HCT116 (cell line): ENCODE results near the gene TAS2R60. TPM values are rescaled to one million over a fixed set of nuclear protein-coding genes. Genes with fewer than 3 reads are reported as not detected.

Source experiments
- ATAC-seq: fragments of 200-7000 bp; cut with Tn5 transposase; 2 replicates; pipeline ENCODE4 v1.9.1; 2020; ENCODE audit warnings: mild to moderate bottlenecking, moderate library complexity
- BruUV-seq: library from RNA; stranded (reverse); fragments of 400-500 nt; replicated peaks from 2 replicates; lab custom pipeline; 2021; lab: Mats Ljungman, UMichigan
- CTCF ChIA-PET: fragments of 300-600 bp; sonication (Branson Sonifier 250); formaldehyde crosslinking; loops from one replicate; lab custom pipeline; 2021; ENCODE audit warnings: antibody characterized with exemption; lab: Charles Lee
- POLR2A ChIA-PET: fragments of 300-600, 350-600 bp; sonication (Branson Sonifier 250); formaldehyde crosslinking; loops from one replicate; lab custom pipeline; 2021; ENCODE audit warnings: antibody characterized with exemption; lab: Charles Lee
- RAD21 ChIA-PET, 2 experiments: fragments of 300-600 bp; sonication (Branson Sonifier 250); formaldehyde crosslinking; loops; one replicate each; lab custom pipeline; 2023; ENCODE audit warnings: low total read pairs in 2 of 2; ENCODE audit not compliant: uncharacterized antibody in 2 of 2, unreplicated experiment in 2 of 2, low non-redundant PET in 1 of 2; lab: Charles Lee
- DNase-seq: peaks from one replicate; pipeline ENCODE4 v3.0.0-alpha.2; 2010; ENCODE audit warnings: low read depth, low spot score
- H2AFZ ChIP-seq: fragments of 200-600 bp; shearing (Covaris generic), sonication (generic); 2 replicates; pipeline ENCODE4 v1.6.1; 2017; ENCODE audit warnings: low read depth, mixed run types, mixed read lengths, antibody characterized with exemption, low read length; ENCODE audit not compliant: poor library complexity, severe bottlenecking
- H3K27ac ChIP-seq: 2 replicates; pipeline ENCODE4 v1.5.1; 2012; ENCODE audit warnings: low read depth, low read length
- H3K27me3 ChIP-seq: fragments of 200-600 bp; sonication (generic); 2 replicates; pipeline ENCODE4 v1.6.1; 2016; ENCODE audit warnings: mixed run types, low read length, mixed read lengths; ENCODE audit not compliant: insufficient read depth
- H3K36me3 ChIP-seq, 2 experiments: fragments of 200-500 bp in 1 of 2; fragments of 200-600 bp in 1 of 2; sonication (Bioruptor generic) in 1 of 2; sonication (generic) in 1 of 2; 2 replicates each; pipeline versions ENCODE4 v1.5.1 to v1.6.1; 2014 to 2016; ENCODE audit warnings: low read length in 2 of 2, inconsistent platforms in 1 of 2, mixed read lengths in 1 of 2, mixed run types in 1 of 2; ENCODE audit not compliant: insufficient read depth in 2 of 2, control insufficient read depth in 1 of 2
- H3K4me1 ChIP-seq, 2 experiments: fragments of 200-600 bp in 1 of 2; sonication (generic) in 1 of 2; 2 replicates each; pipeline versions ENCODE4 v1.5.1 to v1.6.1; 2012 to 2017; ENCODE audit warnings: low read length in 2 of 2, inconsistent platforms in 1 of 2, mild to moderate bottlenecking in 1 of 2, mixed read lengths in 1 of 2, mixed run types in 1 of 2, moderate library complexity in 1 of 2; ENCODE audit not compliant: insufficient read depth in 2 of 2, control insufficient read depth in 1 of 2
- H3K4me2 ChIP-seq: fragments of 200-600 bp; sonication (generic); 2 replicates; pipeline ENCODE4 v1.6.1; 2017; ENCODE audit warnings: mixed run types, low read length, mixed read lengths
- H3K4me3 ChIP-seq, 2 experiments: fragments of 200-600 bp in 1 of 2; sonication (generic) in 1 of 2; replicated peaks in 1 of 2; 2 replicates each; pipeline ENCODE4 v1.5.1; 2011 to 2016; ENCODE audit warnings: low read length in 2 of 2, control low read depth in 1 of 2, low read depth in 1 of 2, mild to moderate bottlenecking in 1 of 2, mixed read lengths in 1 of 2, mixed run types in 1 of 2
- H3K79me2 ChIP-seq: fragments of 200-600 bp; sonication (generic); 2 replicates; pipeline ENCODE4 v1.6.1; 2017; ENCODE audit warnings: mild to moderate bottlenecking, mixed run types, low read length, moderate library complexity, mixed read lengths; ENCODE audit not compliant: insufficient read depth
- H3K9ac ChIP-seq: fragments of 200-600 bp; sonication (generic); 2 replicates; pipeline ENCODE4 v1.6.1; 2016; ENCODE audit warnings: low read length, mixed read lengths
- H3K9me2 ChIP-seq: fragments of 200-600 bp; sonication (generic), shearing (Covaris generic); 2 replicates; pipeline ENCODE4 v1.6.1; 2017; ENCODE audit warnings: mixed run types, mild to moderate bottlenecking, moderate library complexity; ENCODE audit not compliant: insufficient read depth
- H3K9me3 ChIP-seq, 2 experiments: fragments of 200-500 bp in 1 of 2; fragments of 200-600 bp in 1 of 2; sonication (Bioruptor generic) in 1 of 2; sonication (generic) in 1 of 2; 2 replicates each; pipeline ENCODE4 v1.6.1; 2014 to 2017; ENCODE audit warnings: low read length in 2 of 2, mixed read lengths in 2 of 2, inconsistent platforms in 1 of 2, low read depth in 1 of 2, mild to moderate bottlenecking in 1 of 2, mixed run types in 1 of 2, moderate library complexity in 1 of 2; ENCODE audit not compliant: control insufficient read depth in 1 of 2, insufficient read depth in 1 of 2
- H4K20me1 ChIP-seq: fragments of 200-600 bp; sonication (generic), shearing (Covaris generic); 2 replicates; pipeline ENCODE4 v1.6.1; 2017; ENCODE audit warnings: mixed run types, mild to moderate bottlenecking, moderate library complexity; ENCODE audit not compliant: insufficient read depth
- CEBPB ChIP-seq: IDR thresholded peaks from 2 replicates; pipeline ENCODE4 v1.6.1; 2012; ENCODE audit warnings: low read depth
- CTCF ChIP-seq, 3 experiments: fragments of 200-600 bp in 1 of 3; sonication (generic) in 1 of 3; IDR thresholded peaks in 2 of 3; conservative IDR thresholded peaks in 1 of 3; 2 replicates each; pipeline ENCODE4 v1.5.1; 2012 to 2017; ENCODE audit warnings: low read depth in 2 of 3, low read length in 2 of 3, antibody characterized with exemption in 1 of 3, borderline replicate concordance in 1 of 3, control low read depth in 1 of 3, mild to moderate bottlenecking in 1 of 3, mixed read lengths in 1 of 3, mixed run types in 1 of 3, moderate library complexity in 1 of 3; ENCODE audit not compliant: insufficient read depth in 1 of 3
- EGR1 ChIP-seq: IDR thresholded peaks from 2 replicates; pipeline ENCODE4 v1.6.1; 2012; ENCODE audit warnings: low read depth
- FOSL1 ChIP-seq: IDR thresholded peaks from 2 replicates; pipeline ENCODE4 v1.6.1; 2012; ENCODE audit warnings: low read depth
- POLR2AphosphoS5 ChIP-seq: IDR thresholded peaks from 2 replicates; pipeline ENCODE4 v1.6.1; 2011; ENCODE audit warnings: mild to moderate bottlenecking, low read depth, low read length, moderate library complexity
- YY1 ChIP-seq: IDR thresholded peaks from 2 replicates; pipeline ENCODE4 v1.6.1; 2011; ENCODE audit warnings: low read length, low read depth, moderate library complexity, mild to moderate bottlenecking; ENCODE audit not compliant: insufficient replicate concordance; ENCODE audit errors: extremely low read depth
- ZBTB33 ChIP-seq: IDR thresholded peaks from 2 replicates; pipeline ENCODE4 v1.6.1; 2011; ENCODE audit warnings: mild to moderate bottlenecking, low read length, moderate library complexity; ENCODE audit not compliant: insufficient replicate concordance; ENCODE audit errors: extremely low read depth
- intact Hi-C: fragments of 100-400 bp; cut with micrococcal nuclease; formaldehyde crosslinking; loops from 2 replicates; pipeline ENCODE4 v1.10.0; 2022
- total RNA-seq: library from RNA; stranded (reverse); gene quantifications from one replicate; pipeline ENCODE4 v1.2.1, GENCODE V29; 2021; ENCODE audit not compliant: unreplicated experiment

Gene TAS2R60
- total RNA-seq, 1 experiment from 2014 or later: not detected

- Histone ChIP-seq H3K4me1 (peaks cover 0 to 12% of the 10 kb centered on the region in 2 experiments; a peak in 2 of 4 replicates), H3K79me2 (no peaks in the 10 kb centered on the region), H2AFZ (peak overlapping the region; percentile 32), H3K9ac (no peak overlapping the region), H3K27ac (no peak overlapping the region), H3K27me3 (no peaks in the 10 kb centered on the region), H3K9me2 (no peaks in the 10 kb centered on the region), H3K4me2 (no peak overlapping the region), H3K9me3 (no peaks in the 10 kb centered on the region), H3K4me3 (no peak overlapping the region), H4K20me1 (no peaks in the 10 kb centered on the region), H3K36me3 (no peaks in the 10 kb centered on the region)
- no TSS peak for BruUV-seq
- RAD21 ChIA-PET: no interaction called here
- ATAC-seq (no peak), DNase-seq (no peak)
- TF ChIP-seq EGR1 (no peak), YY1 (no peak), CTCF (IDR thresholded peaks at IDR 0.05 in 2 of 3, conservative IDR thresholded peaks at IDR 0.05 in 1 of 3; ENCODE audit: borderline replicate concordance in 1 of 3, insufficient read depth in 1 of 3, low read depth in 2 of 3, low read length in 2 of 3) (no peak), ZBTB33 (no peak), FOSL1 (no peak), CEBPB (no peak), POLR2AphosphoS5 (no peak)
- CTCF ChIA-PET: no interaction called here
- intact Hi-C loops: no loop called here
- POLR2A ChIA-PET: no interaction called here
These were observed 16.6 kb upstream of the TAS2R60 start for GRCh38 chr7:143426479-143427142.
